GM20000 (cell line): ENCODE results near the gene DOLPP1.
A peak's percentile ranks its signal among the peaks of the same experiment; 100 is the strongest.
"Not testable (repeated sequence)": the region's sequence is repeated elsewhere in the genome, so short reads cannot be mapped to it uniquely, and the experiment has no call there.

Experiments used
- DNase-seq: peaks from one replicate; pipeline ENCODE4 v3.0.0; 2012; ENCODE audit warnings: low spot score
- CTCF ChIP-seq: IDR thresholded peaks from 2 replicates; pipeline ENCODE4 v1.5.1; 2012; ENCODE audit warnings: mild to moderate bottlenecking, control low read depth; ENCODE audit errors: extremely low read depth, missing control alignments

Gene DOLPP1

GRCh38 chr9:129080601-129081387 is at the start of gene DOLPP1:
TSS of gene DOLPP1 (plus strand) at chr9:129081111. CDS start at chr9:129081132, 21 bp downstream.
- no peak for TF ChIP-seq CTCF
- DNase-seq = peak; percentile 99

GRCh38 chr9:129031514-129031913 is 49.4 kb upstream of the DOLPP1 start:
- no peak for TF ChIP-seq CTCF
- DNase-seq = no peak

- no peak for TF ChIP-seq CTCF
- DNase-seq = no peak
Measured at GRCh38 chr9:129032541-129033159, 48.3 kb upstream of the DOLPP1 start.

GRCh38 chr9:129033216-129033615 is 47.7 kb upstream of the DOLPP1 start:
- TF ChIP-seq CTCF = no peak
- DNase-seq = no peak

- DNase-seq = not testable (repeated sequence)
Measured at GRCh38 chr9:129035838-129036237, 45.1 kb upstream of the DOLPP1 start.

- TF ChIP-seq CTCF = no peak
- DNase-seq = peak; percentile 99
Measured at GRCh38 chr9:129036241-129036922, 44.5 kb upstream of the DOLPP1 start, which contains the start of gene MIGA2. TSS of gene MIGA2 (plus strand) at chr9:129036626. CDS start at chr9:129040595, 3,969 bp downstream.

GRCh38 chr9:129036923-129037766 is 43.8 kb upstream of the DOLPP1 start:
- DNase-seq = no peak
- no peak for TF ChIP-seq CTCF
